ENCODE measurements around the gene CDIP1.

DNA sequence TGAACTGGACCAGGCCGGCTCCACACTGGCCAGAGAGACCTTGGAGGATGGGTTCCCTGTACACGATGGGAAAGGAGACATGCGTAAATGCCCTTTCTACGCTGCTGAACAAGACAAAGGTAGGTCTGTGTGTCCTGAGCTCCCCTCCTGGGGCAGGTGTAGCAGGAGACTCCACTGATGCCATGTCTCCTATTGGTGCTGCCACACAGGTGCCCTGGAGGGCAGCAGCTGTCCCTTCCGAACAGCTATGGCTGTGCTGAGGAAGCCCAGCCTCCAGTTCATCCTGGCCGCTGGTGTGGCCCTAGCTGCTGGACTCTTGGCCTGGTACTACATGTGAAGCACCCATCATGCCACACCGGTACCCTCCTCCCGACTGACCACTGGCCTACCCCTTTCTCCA is 29.2 kb downstream of the CDIP1 start:
- TF ChIP-seq, protein P1, sequence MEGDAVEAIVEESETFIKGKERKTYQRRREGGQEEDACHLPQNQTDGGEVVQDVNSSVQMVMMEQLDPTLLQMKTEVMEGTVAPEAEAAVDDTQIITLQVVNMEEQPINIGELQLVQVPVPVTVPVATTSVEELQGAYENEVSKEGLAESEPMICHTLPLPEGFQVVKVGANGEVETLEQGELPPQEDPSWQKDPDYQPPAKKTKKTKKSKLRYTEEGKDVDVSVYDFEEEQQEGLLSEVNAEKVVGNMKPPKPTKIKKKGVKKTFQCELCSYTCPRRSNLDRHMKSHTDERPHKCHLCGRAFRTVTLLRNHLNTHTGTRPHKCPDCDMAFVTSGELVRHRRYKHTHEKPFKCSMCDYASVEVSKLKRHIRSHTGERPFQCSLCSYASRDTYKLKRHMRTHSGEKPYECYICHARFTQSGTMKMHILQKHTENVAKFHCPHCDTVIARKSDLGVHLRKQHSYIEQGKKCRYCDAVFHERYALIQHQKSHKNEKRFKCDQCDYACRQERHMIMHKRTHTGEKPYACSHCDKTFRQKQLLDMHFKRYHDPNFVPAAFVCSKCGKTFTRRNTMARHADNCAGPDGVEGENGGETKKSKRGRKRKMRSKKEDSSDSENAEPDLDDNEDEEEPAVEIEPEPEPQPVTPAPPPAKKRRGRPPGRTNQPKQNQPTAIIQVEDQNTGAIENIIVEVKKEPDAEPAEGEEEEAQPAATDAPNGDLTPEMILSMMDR (IDR thresholded peaks at IDR 0.05; ENCODE audit: insufficient read depth, low read length) = no peak
- TF ChIP-seq POLR2AphosphoS5 (IDR thresholded peaks at IDR 0.05; ENCODE audit: low read depth) = no peak

Measured in HL-60 (cell line).